HT-29 (cell line): Measurements from ENCODE around the gene ATP5F1C. TPM values are rescaled to one million over a fixed set of nuclear protein-coding genes. Genes with fewer than 3 reads are reported as not detected.
"Not testable (repeated sequence)": the region's sequence is repeated elsewhere in the genome, so short reads cannot be mapped to it uniquely, and the experiment has no call there.

Experiments used
- DNase-seq: peaks from one replicate; pipeline ENCODE4 v3.0.0-alpha.2; 2015; ENCODE audit warnings: low spot score
- total RNA-seq: library from RNA; depleted of rRNA; stranded (reverse); fragments of >200 nt; shearing (Covaris generic); gene quantifications from 2 replicates; pipeline ENCODE4 v1.2.3, GENCODE V29; 2014

ATP5F1C gene
- total RNA-seq, 1 experiment from 2014 or later = 147 TPM

DNA sequence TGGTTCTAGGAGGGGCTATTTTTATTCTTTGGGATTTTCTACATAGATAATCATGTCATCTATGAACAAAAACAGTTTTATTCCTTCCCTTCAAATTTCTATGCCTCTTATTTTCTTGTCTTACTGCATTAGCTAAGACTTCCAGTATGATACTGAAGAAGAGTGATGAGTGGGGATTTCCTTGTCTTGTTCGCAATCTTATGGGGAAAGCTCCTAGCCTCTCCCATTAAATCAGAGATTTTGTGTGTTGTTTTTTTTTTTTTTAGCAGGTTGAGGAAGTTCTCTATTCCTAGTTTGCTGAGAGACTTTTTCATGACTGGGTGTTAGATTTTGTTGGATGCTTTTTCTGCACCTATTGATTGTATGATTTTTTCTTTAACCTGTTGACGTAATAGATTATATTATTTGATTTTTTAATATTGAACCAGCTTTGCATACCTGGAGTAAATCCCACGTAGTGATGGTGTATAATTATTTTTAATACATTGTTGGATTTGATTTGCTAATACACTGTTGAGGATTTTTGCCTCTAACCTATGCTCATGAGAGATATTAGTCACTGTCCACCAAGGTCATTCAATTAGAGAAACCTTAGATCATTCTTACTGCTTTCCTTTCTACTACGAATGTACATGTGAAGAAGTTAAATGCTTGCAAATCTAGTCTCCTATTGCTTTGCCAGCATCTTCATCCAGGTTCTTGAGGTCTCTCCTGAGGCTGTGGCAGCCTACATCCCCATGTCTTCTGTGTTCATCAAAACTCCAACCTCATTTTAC, 6.5 kb downstream of the ATP5F1C start:
- DNase-seq = no peak

DNA sequence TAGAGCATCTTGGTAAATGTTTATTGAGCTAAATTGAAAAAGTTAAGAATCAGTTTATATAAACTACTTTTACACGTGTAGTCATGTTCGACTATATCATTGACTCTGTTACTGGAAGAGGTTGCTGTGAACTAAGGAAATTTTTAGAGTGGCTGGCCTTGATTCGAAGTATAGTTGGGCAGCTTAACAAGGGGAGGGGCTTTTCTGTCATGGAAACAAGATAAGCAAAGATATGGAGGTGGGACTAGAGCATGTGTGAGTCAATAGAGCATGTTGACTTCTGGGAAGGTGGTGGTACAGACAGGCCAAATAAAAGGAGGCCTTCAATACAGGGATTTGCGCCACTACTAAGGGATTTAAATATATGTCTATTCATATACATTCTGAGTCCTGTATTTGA, 7.6 kb downstream of the ATP5F1C start:
- DNase-seq = no peak

DNA sequence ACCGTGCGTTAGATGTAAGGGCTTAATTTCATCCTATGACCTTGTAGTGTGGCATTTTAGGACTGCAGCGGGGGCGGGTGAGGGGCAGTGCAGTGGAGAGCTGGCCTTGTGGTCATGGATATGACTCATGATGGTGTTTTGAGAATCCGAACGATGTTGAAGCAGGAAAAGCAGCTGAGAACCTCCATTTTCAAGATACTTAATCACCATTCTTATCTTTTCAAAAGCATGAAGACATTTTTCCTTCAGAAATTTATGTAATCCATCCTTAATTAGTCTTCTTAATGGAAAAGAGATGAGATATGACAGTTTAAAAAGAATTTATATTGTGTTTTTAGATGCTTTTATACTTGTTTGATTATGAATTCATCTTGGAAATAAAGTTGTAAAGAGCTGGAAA, 9.6 kb downstream of the ATP5F1C start:
- peak; percentile 26 for DNase-seq

DNA sequence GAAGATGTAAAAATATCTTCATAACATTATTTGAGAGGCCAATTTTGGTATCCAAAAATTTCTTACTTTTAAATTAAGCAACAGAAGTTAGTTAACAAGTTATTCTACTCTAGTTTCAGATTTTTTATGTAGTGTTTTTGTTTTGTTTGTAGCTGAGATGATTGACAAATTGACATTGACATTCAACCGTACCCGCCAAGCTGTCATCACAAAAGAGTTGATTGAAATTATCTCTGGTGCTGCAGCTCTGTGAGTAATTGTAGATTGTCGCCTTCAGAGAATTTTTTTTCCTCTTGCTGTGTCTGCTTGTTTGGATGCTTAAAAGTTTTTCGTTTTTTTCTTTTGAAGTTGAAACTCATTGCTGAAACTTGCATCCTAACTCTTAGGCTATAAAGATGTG, 14.6 kb downstream of the ATP5F1C start:
- DNase-seq = no peak

DNA sequence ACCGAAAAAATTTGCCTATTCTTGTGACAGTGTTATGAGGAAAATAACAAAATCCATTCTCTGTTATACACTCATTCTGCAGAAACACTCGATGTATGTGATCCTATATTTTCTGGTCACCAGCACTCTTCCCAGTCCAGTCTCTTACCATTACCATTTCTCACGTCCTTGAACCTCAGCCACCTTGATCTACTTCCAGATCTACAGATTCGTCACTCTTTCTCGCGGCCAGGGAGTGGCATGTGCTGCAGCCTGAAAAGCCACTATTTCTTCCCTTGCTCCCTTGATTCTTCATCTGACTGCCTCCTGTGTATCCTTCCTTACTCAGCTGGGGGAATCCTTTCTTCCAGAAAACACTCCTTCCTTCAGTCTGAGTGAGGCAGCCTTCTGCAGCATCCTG, 16.2 kb downstream of the ATP5F1C start:
- no peak for DNase-seq

DNA sequence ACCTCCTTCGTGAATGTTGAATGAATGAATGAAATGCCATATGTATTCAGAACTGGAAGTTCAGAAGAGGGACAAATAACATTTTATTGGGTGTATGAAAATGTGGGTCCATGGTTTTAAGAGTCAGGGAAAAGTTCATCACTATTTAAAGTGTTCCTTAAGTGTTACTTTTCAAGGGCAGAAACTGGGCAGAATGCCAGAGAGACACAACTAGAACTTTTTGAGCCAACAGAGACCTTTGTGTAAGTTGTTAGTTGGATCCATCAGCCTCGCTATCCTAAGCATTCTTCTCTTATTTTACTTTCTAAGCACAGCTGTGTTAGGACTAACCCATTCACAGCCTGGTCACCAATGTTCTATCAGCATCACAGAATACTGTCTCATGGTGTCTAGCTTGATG, 16.8 kb downstream of the ATP5F1C start:
- DNase-seq = no peak

DNA sequence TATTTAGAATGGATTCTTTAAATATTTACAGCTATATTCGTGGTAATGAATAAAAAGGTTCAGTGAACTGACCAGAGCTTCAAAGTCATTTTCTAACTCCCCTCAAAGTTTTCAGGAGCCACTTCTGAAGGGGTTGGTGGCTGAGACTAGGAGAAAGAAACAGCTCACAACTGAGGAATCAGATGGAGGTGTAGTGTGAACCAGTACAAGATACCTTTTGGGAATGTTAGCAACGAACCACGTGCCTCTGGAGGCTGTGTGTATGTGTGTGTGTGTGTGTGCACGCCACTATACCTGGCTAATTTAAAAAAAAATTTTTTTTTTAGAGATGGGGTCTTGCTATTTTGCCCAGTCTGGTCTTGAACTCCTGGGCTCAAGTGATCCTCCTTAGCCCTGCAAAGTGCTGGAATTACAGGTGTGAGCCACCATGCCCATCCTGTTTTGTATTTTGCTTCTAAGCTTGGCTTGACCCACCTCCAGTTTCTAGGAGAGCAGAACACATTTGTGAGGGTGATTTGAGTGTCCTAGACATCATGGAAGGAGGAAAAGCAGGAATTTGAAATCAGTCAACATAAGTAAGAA, 20.8 kb downstream of the ATP5F1C start:
- DNase-seq = no peak

DNA sequence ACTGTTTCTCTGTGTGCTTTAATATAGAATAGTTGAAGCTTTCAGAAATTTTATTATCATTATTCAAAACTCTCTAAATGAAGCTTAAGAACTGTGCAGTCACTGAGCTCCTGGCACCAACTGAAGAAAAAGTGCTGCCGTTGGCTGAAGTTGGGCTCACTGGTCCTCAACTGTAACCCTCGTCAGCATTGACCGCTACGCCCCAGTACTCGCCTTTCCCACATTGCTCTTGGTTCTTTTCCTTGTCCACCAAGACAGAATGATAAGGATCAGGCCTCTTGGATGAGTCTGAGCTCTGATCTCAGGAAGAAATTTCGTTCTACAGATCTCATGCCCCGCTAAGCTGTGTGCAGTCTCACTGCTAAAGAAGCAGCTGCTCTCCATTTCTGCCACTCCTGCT, 22.5 kb downstream of the ATP5F1C start:
- DNase-seq = no peak

DNA sequence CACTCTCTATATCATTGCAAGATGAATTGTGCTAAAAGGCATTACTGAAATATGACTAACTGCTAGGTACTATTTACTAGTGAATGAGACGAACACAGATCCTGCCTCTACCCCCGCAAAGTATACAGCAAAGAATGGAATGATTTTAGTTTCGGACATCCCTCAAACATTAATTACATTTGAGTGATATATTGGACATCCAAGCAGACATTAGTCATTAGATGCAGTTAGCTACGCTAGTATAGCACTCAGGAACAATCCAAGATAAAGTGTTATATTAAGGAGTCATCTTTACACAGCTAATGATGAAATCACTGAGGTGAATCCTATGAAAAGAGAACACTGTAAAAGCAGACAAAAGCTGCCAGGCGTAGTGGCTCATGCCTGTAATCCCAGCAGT, 23.0 kb downstream of the ATP5F1C start:
- DNase-seq = no peak

DNA sequence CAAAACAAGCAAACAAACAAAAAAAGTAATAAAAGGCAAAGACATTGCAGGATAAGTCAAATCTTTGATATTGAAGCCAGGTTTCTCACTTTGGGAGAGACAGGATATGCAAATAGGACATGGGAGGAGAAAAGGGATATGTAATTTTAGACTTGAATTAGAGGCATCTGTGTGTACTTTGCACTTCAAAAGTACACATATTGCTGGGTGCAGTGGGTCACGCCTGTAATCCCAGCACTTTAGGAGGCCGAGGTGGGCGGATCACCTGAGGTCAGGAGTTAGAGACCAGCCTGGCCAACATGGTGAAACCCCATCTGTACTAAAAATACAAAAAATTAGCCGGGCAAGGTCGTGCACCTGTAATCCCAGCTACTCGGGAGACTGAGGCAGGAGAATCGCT, 23.8 kb downstream of the ATP5F1C start:
- not testable (repeated sequence) for DNase-seq

DNA sequence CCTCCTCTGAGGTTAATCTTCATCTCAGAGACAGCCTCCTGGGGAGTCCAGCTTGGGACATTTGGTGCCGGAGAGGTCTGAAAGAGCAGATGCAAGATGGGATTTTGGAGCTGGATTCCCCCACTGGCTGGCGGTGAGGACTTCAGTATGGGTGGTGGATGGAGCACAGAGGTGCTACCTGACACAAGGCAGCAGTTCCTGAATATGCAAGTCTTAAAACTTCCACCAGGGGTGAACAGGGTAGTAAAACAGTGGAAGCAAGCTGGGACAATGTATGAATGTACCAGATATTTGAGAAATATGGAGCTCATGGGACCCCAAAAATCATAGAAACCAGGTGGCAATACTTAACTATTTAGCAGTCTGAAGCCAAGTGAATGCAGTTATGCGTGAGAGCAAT, 25.5 kb downstream of the ATP5F1C start:
- DNase-seq = no peak

DNA sequence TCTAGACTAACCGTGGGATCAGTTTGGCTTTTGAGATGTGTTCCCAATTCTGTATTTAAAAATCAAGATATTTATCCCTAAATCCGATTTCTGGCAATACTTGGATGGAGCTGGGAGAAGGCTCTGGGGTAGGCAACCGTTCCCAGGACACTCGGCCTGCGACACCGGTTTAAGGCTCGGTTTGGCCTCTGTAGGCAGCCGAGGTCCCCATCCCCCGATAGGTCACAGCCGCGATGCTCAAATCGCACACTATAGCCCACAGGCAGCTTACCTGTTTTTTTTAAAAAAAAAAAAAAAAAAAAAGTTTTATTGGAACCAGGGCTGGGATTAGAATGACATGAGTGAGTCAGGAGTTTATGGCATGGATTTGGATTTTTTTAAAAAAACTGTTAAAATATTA, 29.6 kb downstream of the ATP5F1C start:
- DNase-seq = no peak

DNA sequence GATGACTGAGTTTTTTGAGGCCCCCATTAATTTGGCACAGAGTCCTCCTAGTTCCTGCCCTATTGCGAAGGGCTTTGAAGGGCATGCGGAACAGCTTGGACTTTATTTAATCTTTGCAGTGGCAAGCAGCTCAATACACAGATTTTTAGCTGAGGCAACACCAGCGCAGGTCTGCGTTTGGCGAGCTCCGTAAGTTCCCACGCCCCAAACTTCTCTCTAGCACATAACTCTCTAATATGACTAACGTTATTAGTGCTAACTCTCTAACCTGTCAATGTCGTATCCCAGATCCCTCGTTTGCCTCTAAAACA, 30.0 kb downstream of the ATP5F1C start:
- DNase-seq = no peak

DNA sequence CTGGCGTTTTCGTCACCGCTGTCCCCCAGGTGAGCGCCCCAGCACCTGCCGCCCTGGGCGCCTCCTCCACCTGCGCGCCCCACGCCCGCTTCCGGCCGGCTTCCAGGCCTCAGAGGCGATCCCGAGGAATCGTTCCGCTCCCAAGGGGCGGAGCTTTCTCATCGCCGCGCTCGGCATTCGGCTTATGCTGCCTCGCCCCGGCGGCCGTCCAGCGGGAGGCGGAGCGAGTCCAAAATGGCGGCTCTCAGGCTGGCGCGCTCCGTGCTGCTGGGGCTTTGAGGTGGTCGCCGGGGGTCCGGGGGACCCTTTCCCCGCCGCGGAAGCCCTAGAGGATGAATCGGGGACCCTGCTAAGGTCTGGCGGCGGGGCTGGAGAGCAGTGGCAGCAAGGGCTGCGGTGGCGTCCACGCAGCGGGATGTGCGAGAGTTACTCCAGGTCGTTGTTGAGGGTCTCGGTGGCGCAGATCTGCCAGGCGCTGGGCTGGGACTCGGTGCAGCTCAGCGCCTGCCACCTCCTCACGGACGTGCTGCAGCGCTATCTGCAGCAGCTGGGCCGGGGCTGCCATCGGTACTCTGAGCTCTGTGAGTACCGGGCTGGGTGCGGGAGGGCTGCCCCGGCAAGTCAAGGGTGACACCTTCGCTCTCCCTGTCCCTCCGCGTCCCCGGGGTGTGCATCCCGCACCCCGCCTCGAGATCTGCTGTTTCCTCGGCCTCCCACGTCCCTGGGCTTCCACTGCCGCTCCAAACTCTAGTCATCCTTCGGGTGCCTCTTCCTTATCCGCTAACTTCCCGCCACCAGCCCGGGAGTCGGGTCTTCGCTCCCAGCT, 30.5 kb downstream of the ATP5F1C start, which contains the start of gene TAF3:
TSS of gene TAF3 (plus strand) at position 211 of the 826 bp plus-strand sequence. CDS start at position 416, 205 bp downstream.
- peak; percentile 94 for DNase-seq

DNA sequence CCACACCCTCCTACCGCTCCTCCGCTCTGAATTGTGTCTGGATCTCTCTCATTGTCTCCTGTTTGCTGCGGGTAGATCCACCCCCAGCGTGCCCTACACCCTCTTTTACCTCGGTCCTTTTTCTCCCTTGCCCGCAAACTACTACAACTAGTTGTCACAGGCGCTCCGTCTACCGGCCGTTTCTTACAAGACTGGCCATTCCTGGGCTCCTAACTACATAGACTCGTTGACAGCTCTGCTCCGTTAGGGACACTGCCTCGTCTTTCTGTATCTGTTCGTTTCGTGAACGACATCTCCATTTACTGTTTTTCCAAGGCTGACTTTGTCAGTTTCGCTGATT, 31.1 kb downstream of the ATP5F1C start:
- DNase-seq = peak; percentile 69

DNA sequence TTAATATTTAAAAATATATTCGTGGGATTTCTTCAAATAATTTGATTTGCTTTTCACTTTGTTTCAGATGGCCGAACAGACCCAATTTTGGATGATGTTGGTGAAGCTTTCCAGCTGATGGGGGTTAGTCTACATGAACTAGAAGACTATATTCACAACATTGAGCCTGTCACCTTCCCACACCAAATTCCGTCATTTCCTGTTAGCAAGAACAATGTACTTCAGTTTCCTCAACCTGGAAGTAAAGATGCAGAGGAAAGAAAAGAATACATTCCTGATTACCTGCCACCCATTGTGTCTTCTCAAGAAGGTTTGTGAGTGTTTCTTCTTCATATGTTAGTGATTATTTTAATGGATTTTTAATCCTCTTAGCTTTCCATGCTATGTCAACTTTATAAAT, 36.3 kb downstream of the ATP5F1C start:
- no peak for DNase-seq

DNA sequence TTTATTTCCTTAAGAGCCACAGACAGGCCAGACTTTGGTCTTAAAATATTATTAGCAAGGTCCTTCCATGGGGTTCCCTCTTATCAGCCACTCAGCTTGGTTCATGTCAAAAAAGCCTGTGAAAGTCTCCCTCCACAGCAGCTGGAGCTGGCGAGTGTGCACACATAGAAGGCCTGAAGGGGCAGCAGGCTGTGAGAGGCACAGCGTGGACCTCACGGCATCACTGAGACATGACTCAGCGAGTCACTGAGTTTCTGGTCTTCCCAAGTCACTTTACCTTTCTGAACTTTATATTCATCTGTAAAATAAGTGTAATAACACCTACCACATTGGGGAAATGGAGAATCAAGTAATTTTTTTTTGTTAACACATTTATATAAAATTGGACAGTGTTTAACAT, 39.0 kb downstream of the ATP5F1C start:
- DNase-seq = no peak

DNA sequence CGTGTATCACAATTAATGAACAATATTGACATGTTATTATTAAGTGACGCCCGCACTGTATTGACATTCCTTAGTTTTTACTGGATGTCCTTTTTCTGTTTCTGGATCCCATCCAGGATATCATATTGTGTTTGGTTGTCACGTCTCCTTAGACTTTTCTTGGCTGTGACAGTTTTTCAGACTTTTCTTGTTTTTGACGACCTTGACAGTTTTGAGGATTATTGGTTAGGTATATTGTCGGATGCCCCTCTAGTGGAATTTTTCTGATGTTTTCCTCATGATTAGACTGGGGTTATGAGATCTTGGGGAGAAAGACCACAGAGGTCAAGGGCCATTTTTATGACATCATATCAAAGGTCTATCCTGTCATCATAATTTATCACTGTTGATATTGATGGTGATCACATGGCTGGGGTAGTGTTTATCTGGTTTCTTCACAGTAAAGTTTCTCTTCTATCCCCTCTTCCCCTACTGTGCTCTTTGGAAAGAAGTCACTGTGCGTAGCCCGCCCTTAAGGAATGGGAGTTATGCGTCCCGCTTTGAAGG, 41.4 kb downstream of the ATP5F1C start:
- DNase-seq = no peak

DNA sequence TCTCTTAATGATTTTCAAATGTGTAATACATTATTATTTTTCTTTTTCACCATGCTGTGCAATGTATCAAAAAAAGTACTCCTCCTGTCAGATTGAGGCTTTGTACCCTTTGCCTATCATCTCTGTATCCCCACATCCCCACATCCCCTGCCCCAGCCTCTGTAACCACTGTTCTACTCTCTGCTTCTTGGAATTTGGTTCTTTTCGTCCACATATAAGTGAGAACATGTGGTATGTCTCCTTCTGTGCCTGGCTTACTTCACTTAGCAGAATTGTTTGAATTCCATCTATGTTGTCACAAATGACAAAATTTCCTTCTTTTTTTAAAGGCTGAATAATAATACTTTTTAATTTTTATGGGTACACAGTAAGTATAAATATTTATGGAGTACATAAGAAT, 44.1 kb downstream of the ATP5F1C start:
- DNase-seq = no peak

DNA sequence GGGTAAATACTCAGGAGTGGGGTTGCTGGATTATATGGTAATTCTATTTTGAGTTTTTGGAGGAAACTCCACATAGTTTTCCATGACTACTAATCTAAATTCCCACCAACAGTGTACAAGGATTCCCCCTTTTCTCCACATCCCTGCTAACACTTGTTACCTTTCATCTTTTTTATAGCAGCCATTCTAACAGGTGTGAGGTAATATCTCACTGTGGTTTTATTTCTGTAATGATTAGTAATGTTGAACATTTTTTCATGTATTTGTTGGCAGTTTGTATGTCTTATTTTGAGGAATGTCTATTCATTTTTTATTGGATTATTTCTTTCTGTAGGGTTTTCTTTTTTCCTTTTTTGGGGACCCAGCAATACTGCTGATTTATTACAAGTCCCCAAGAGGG, 45.2 kb downstream of the ATP5F1C start:
- DNase-seq = no peak

DNA sequence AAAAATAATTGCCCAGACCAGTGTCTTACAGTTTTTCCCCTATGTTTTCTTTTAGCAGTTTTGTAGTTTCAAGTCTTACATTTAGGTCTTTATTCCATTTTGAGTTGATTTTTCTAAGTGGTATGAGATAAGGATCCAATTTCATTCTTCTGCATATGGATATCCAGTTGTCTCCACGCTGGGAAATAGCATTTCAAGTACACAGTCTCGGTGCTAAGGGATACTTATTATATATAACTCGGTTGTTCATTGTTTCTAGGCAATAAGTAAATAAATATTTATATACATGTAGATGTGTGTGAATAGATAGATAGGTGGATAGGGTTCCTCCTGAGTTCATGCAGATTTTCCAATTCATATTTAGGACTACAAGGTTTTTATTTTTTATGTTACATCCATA, 46.3 kb downstream of the ATP5F1C start:
- no peak for DNase-seq

DNA sequence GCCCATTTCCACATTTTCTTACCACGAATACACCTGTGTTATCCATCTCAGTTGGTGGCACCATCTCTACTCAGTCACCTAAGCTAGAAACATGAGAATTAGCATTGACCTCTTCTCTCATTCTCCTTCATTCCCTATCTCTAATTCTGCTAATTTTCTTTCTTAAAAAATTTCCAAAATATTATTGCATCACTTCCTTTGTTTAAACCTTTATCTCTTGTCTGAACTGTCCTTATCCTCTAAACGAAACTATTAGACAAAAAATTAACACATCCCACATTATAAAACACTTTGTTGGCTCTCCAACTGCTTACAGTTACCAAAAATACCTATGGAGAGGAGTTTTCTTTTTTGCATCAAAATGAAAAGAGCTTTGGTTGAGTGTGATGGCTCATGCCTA, 48.6 kb downstream of the ATP5F1C start:
- no peak for DNase-seq

DNA sequence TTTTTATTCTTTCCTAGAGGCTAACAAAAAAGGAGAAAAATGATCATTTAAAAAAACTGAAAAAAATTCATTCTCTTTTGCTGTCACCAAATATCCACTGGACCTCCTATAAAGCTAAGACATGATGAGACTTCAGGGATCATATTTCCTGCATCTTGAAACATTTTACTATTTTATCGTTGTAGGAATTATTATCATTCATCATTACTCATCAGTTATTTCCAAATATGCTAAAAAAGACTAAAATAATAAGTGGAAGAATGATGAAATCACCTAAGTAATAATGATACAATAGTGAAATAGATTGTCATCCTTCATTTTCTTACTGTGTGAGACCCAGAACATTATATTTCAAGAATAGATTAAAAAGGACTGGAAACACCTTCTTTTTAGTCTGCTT, 58.6 kb downstream of the ATP5F1C start:
- DNase-seq = no peak
